HCT116 (cell line): ENCODE data around the gene KRTAP1-4.

Experiments
- CEBPB ChIP-seq: IDR thresholded peaks from 2 replicates; pipeline ENCODE4 v1.6.1; 2012; ENCODE audit warnings: low read depth
- TF ChIP-seq, protein P1 (sequence below): IDR thresholded peaks from 2 replicates; pipeline ENCODE4 v1.6.1; 2012

DNA sequence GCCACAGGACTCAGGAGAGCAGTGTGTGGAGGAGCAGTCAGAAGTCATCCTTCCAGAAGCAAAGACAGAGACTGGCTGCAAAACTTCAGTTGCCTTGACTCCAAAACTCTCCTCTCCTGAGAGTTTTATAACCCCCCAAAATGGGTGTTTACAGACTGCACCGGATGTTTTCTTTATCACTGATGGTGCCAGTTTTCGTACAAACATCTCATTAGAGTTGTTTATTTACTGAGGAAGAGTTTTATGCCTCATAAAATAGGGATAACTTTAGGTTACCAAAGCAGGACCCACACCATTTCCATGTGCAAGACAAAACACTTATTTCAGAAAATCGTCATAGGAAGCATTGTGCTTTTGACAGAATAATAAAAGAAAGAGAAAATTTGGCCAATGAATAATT is 45.8 kb downstream of the KRTAP1-4 start, which contains the start of gene KRT40:
- no peak for TF ChIP-seq CEBPB
- TF ChIP-seq, protein P1, sequence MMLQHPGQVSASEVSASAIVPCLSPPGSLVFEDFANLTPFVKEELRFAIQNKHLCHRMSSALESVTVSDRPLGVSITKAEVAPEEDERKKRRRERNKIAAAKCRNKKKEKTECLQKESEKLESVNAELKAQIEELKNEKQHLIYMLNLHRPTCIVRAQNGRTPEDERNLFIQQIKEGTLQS = no peak
